ENCODE results near the gene NHS.

DNA sequence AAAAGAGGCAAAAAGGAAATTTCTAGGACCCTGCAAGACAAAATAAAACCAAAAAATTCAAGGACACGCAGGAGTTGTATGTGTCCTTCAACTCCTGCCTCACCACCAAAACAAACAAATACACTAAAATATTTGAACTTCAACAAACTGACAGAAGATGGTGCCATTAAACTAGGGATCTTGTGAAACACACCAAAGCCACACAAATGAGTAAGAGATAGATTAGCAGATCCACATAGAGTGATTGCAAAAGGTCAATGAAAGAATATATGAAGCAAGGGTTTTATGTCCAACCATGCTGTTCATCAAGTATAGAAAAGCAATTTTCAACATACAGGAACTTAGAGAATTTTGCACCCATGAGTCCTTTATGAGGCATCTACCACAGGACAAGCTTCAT, 322.2 kb downstream of the NHS start:
- TF ChIP-seq CTCF (IDR thresholded peaks at IDR 0.05) (no peak), EZH2 (IDR thresholded peaks at IDR 0.05) (no peak)

Data from neural progenitor cell (in vitro differentiated cells).